AG09319 (cell line): Measurements from ENCODE around the gene ARID1B.
A peak's percentile ranks its signal among the peaks of the same experiment; 100 is the strongest.

Experiments used
- DNase-seq: peaks from one replicate; pipeline ENCODE4 v3.0.0-alpha.2; 2010; ENCODE audit warnings: low read depth; ENCODE audit errors: extremely low read depth
- TF ChIP-seq, protein P1 (sequence below): IDR thresholded peaks from 2 replicates; pipeline ENCODE4 v1.5.1; 2011; ENCODE audit warnings: low read depth, mild to moderate bottlenecking, inconsistent platforms, low read length, moderate library complexity

The ARID1B gene

DNA sequence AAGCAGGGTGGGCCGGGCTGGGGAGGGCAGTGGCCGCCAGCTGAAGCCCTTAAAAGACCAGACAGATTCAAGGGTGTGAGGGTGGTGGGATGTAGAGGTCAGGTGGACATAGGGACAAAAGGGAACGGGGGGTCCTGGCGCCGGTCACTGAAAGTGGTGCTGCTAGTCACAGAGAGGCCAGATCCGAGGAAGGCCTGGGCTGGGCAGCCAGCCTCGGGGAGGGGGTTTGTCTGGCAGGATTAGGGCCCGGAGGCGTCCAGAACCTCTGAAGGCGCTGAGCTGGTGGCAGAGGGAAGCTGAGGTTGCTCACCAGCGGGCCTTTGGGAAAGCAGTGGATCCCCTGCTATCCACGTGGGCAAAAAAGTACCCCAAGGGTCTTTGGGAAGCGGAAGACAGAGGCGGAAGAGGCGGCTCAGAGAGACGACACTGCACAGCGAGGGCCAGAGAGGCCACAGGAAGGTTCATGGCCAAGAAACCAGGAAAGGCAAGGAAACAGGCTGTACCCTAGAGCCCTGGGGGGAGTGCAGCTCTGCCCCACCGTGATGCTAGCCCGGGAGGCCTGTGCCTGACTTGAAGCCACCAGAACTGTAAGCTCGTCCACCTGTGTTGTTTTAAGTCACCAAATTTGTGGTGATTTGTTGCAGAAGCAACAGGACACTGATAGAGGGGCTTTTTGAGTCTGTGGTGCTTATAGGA lies 440.2 kb downstream of the ARID1B start:
- TF ChIP-seq, protein P1, sequence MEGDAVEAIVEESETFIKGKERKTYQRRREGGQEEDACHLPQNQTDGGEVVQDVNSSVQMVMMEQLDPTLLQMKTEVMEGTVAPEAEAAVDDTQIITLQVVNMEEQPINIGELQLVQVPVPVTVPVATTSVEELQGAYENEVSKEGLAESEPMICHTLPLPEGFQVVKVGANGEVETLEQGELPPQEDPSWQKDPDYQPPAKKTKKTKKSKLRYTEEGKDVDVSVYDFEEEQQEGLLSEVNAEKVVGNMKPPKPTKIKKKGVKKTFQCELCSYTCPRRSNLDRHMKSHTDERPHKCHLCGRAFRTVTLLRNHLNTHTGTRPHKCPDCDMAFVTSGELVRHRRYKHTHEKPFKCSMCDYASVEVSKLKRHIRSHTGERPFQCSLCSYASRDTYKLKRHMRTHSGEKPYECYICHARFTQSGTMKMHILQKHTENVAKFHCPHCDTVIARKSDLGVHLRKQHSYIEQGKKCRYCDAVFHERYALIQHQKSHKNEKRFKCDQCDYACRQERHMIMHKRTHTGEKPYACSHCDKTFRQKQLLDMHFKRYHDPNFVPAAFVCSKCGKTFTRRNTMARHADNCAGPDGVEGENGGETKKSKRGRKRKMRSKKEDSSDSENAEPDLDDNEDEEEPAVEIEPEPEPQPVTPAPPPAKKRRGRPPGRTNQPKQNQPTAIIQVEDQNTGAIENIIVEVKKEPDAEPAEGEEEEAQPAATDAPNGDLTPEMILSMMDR = no peak

DNA sequence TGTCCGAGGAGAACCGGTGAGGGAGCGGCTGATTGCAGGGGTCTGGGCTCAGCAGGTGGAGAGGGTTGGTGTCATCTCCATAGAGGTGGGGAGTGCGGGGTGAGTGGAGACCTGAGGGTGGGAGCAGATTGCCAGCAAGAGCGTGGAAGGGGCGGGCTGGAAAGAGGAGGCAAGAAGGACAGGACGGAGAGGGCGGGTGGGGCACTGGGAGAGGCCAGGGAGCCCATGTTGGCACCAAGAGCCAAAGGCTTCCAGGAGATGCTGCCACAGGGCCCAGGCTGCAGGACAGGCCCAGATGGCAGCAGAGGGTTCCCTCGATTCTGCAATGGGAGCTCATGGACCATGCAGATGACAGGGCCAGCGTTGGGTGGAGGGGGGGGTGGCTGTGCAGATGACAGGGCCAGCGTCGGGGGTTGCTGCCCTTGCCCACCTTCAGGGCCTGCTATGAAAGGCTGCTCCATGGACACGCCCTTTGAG lies 440.8 kb downstream of the ARID1B start:
- no peak for DNase-seq
- TF ChIP-seq, protein P1 = no peak

More for the DNA sequence above, 440.2 kb downstream of the ARID1B start:
- no peak for DNase-seq

DNA sequence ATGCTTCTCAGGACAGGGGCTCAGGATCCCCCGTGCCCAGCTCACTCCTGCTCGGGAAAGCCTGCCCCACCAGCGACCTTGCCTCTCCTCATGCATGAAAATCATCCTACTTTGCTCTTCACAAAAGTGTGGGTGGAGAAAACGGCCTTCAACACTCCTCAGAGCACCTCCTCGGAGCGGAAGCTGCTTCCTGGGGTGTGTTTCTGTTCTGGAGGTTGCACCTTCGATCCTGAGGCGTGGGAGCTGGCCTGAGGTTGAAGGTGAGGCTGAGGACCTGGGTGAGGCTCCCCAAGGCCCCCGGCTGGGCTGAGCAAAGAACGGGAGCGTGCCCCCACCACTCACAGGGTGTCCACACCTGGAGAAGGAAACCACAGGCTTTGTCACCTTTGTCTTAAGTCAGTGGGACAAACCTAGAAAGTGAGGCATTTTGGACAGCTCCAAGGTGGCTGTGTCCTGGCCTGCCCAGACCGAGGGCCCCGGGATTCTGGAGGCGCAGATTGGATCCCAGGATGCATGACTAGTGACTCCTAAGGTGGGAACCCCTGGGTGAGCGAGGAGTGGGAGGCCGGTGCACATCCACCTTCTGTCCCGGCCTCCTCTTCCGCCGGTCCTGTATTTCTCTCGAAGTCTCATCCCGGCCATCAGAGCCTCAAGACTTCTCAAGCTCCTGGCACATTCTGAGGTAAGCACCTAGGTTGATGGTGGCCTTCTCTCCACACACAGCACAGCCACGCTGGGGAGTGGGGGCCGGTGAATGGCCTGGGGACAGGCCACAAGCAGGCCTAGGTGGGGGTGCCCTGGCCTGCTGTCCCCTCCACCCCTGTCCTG lies 441.4 kb downstream of the ARID1B start:
- TF ChIP-seq, protein P1 = no peak

DNA sequence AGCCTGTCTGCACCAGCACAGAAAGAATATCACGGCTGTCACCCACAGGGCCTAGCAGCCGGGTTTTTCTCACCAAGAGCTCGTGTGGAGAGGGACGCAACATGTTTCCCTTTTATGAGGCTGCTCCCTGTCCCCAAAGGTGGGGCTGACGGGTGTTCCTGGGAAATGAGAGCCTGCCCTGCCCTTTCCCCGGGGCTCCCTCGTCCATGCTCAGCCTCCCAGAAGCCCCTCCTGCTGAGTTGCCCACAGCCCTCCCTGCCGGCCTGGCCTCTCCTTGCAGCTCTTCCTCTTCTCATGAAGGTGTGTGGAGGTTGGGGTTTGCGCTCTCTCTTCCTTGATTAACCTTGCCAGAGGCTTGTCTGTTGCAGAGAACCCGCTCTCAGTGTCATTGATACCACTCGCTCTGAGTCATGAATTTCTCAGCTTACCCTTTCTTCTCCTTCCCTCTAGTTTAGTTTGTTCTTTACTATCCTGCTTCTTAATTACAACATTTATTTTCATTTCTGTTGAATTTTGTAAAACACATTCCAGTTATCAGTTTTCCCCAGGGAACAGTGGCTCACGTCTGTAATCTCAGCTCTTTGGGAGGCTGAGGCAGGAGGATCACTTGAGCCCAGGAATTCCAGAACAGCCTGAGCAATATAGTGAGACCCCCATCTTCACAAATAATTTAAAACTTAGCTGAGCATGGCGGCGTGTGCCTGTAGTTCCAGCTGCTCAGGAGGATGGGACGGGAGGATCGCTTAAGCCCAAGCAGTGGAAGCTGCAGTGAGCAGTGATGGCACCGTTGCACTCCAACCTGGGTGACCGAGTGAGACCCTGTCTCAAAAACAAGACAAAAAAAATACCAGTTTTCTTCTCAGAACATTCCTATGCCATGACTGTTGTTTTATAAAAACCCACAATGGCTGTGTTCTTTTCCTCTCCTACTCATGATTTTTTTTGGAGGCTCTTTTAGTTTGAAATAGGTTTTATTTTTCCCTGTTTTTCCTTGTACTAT lies 442.3 kb downstream of the ARID1B start:
- DNase-seq = no peak
- TF ChIP-seq, protein P1 = no peak

More for the DNA sequence above, 441.4 kb downstream of the ARID1B start:
- DNase-seq = no peak

- DNase-seq = no peak
- TF ChIP-seq, protein P1 = no peak
These were observed 443.3 kb downstream of the ARID1B start for GRCh38 chr6:157220485-157220884.

DNA sequence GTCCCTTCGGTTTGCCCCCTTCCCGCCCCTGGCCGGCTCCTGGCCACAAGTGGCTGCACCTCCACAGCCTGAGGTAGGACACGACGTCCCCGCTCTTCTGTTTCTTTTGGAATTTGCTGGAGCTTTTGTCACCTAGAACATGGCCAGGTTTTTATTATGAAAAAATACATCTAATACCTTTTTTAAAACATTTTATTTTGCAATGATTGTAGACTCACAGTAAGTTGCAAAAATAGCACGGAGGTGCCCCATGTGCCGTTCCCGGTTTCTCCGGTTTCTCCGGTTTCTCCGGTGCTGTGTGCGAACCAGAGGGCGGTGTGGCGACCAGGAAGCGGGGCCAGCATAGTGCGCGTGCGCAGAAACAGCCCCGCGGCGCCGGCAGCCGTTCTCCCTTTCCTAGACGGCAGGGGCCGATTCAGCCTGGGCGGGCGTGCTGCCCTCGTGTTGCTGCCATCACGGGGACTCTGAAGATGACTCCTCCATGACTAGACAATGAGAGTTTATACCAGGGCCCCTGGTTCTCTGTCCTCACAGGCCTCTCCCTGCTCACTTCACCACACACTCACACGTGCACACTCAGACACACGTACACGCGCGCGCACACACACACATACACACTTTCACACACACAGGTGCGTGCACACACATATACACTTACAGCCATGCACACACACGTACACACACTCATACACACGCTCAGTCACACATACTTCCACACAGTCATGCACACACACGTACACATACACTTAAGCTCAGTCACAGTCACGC lies 444.1 kb downstream of the ARID1B start:
- no peak for DNase-seq
- TF ChIP-seq, protein P1 = peak; percentile 39
